HepG2 (cell line): ENCODE data around the gene TLDC2. TPM values are rescaled to one million over a fixed set of nuclear protein-coding genes. Genes with fewer than 3 reads are reported as not detected.
A peak's percentile ranks its signal among the peaks of the same experiment; 100 is the strongest.

ENCODE experiments used
- CEBPG ChIP-seq: IDR thresholded peaks from 2 replicates; pipeline ENCODE4 v1.6.1; 2016
- GTF2F1 ChIP-seq: fragments of 150-350 bp; IDR thresholded peaks from 2 replicates; pipeline ENCODE4 v1.6.1; 2014; ENCODE audit warnings: low read length
- HMGXB4 ChIP-seq, 2 experiments: sonication (generic) in 1 of 2; formaldehyde crosslinking in 1 of 2; IDR thresholded peaks; 2 replicates each; pipeline versions ENCODE4 v1.4.0 to v1.6.1; 2018 to 2020; ENCODE audit warnings: missing genetic modification reagents in 2 of 2, borderline replicate concordance in 1 of 2, low read depth in 1 of 2, mild to moderate bottlenecking in 1 of 2, missing biosample characterization in 1 of 2
- MED1 ChIP-seq: sonication (generic); formaldehyde crosslinking; IDR thresholded peaks from 2 replicates; pipeline ENCODE4 v1.4.0; 2020; ENCODE audit warnings: missing genetic modification reagents
- MZF1 ChIP-seq: sonication (generic); formaldehyde crosslinking; IDR thresholded peaks from 2 replicates; pipeline ENCODE4 v1.8.1; 2023; ENCODE audit warnings: mild to moderate bottlenecking, missing genetic modification reagents, borderline replicate concordance
- PLRG1 ChIP-seq: fragments of 450-650 bp; conservative IDR thresholded peaks from 2 replicates; pipeline ENCODE4 v1.6.1; 2016
- RAD21 ChIP-seq: fragments of 450-650 bp; formaldehyde crosslinking; IDR thresholded peaks from 2 replicates; pipeline ENCODE4 v1.5.0; 2020; ENCODE audit warnings: mild to moderate bottlenecking
- SAP130 ChIP-seq: IDR thresholded peaks from 2 replicates; pipeline ENCODE4 v1.6.1; 2016; ENCODE audit warnings: low read depth
- SPEN ChIP-seq: sonication (generic); formaldehyde crosslinking; IDR thresholded peaks from 2 replicates; pipeline ENCODE4 v1.5.1; 2020; ENCODE audit warnings: low read depth, mild to moderate bottlenecking, missing genetic modification reagents
- SUZ12 ChIP-seq: fragments of 150-350 bp; IDR thresholded peaks from 2 replicates; pipeline ENCODE4 v1.6.1; 2014; ENCODE audit warnings: low read depth, low read length
- WIZ ChIP-seq: sonication (generic); formaldehyde crosslinking; IDR thresholded peaks from 2 replicates; pipeline ENCODE4 v1.5.1; 2020; ENCODE audit warnings: mild to moderate bottlenecking, missing genetic modification reagents
- ZBTB14 ChIP-seq: sonication (generic); formaldehyde crosslinking; IDR thresholded peaks from 2 replicates; pipeline ENCODE4 v1.4.0; 2020; ENCODE audit warnings: missing genetic modification reagents
- ZMYM2 ChIP-seq: sonication (generic); formaldehyde crosslinking; IDR thresholded peaks from 2 replicates; pipeline ENCODE4 v1.8.0; 2022; ENCODE audit warnings: mild to moderate bottlenecking, missing genetic modification reagents
- ZNF12 ChIP-seq: sonication (generic); formaldehyde crosslinking; IDR thresholded peaks from 2 replicates; pipeline ENCODE4 v1.5.0; 2020; ENCODE audit warnings: missing genetic modification reagents
- ZNF451 ChIP-seq: sonication (generic); formaldehyde crosslinking; IDR thresholded peaks from 2 replicates; pipeline ENCODE4 v1.5.0; 2020; ENCODE audit warnings: mild to moderate bottlenecking, missing genetic modification reagents
- ZNF546 ChIP-seq: sonication (generic); formaldehyde crosslinking; conservative IDR thresholded peaks from 2 replicates; pipeline ENCODE4 v1.8.1; 2023; ENCODE audit warnings: mild to moderate bottlenecking, missing genetic modification reagents
- ZNF550 ChIP-seq: sonication (generic); formaldehyde crosslinking; IDR thresholded peaks from 2 replicates; pipeline ENCODE4 v1.4.0; 2020; ENCODE audit warnings: mild to moderate bottlenecking, missing genetic modification reagents, borderline replicate concordance
- ZNF678 ChIP-seq: sonication (generic); formaldehyde crosslinking; IDR thresholded peaks from 2 replicates; pipeline ENCODE4 v1.4.0; 2020; ENCODE audit warnings: mild to moderate bottlenecking, missing genetic modification reagents
- ZNF839 ChIP-seq: sonication (generic); formaldehyde crosslinking; IDR thresholded peaks from 2 replicates; pipeline ENCODE4 v1.4.0; 2020; ENCODE audit warnings: missing genetic modification reagents, mild to moderate bottlenecking, borderline replicate concordance
- polyA plus RNA-seq, 8 experiments: library from polyadenylated mRNA; depleted of rRNA in 3 of 8; stranded (reverse) in 7 of 8; unstranded in 1 of 8; fragments of >200 nt; fragmentation: Illumina TruSeq in 4 of 8; extraction: Trizol in 4 of 8; gene quantifications; 2 replicates each; pipeline versions ENCODE4 v1.2.1 to v1.2.3, GENCODE V29; 2011 to 2016; ENCODE audit warnings: low read depth in 4 of 8, missing spikeins in 1 of 8, mixed read lengths in 1 of 8; ENCODE audit not compliant: insufficient read depth in 1 of 8
- total RNA-seq, 5 experiments: library from RNA; depleted of rRNA; stranded (reverse); fragments of >200 nt; fragmentation: Illumina TruSeq; extraction: Trizol; gene quantifications; 2 replicates each; pipeline ENCODE4 v1.2.3, GENCODE V29; 2016; ENCODE audit warnings: low read depth in 1 of 5
- TF ChIP-seq, protein P1 (sequence below), 2 experiments: sonication (generic) in 1 of 2; formaldehyde crosslinking in 1 of 2; IDR thresholded peaks; 2 replicates each; pipeline versions ENCODE4 v1.4.0 to v1.6.1; 2016 to 2020; ENCODE audit warnings: borderline replicate concordance in 1 of 2, low read depth in 1 of 2, mild to moderate bottlenecking in 1 of 2, missing genetic modification reagents in 1 of 2
- TF ChIP-seq, protein P2 (sequence below): sonication (generic); formaldehyde crosslinking; IDR thresholded peaks from 2 replicates; pipeline ENCODE4 v1.9.0; 2021; ENCODE audit warnings: missing genetic modification reagents, mild to moderate bottlenecking, borderline replicate concordance

Gene TLDC2
- total and polyA plus RNA-seq, 2 of the 13 experiments (the other 11 are each of a cell fraction or from before 2014, with no cell fraction given): 1.5 to 1.6 TPM

DNA sequence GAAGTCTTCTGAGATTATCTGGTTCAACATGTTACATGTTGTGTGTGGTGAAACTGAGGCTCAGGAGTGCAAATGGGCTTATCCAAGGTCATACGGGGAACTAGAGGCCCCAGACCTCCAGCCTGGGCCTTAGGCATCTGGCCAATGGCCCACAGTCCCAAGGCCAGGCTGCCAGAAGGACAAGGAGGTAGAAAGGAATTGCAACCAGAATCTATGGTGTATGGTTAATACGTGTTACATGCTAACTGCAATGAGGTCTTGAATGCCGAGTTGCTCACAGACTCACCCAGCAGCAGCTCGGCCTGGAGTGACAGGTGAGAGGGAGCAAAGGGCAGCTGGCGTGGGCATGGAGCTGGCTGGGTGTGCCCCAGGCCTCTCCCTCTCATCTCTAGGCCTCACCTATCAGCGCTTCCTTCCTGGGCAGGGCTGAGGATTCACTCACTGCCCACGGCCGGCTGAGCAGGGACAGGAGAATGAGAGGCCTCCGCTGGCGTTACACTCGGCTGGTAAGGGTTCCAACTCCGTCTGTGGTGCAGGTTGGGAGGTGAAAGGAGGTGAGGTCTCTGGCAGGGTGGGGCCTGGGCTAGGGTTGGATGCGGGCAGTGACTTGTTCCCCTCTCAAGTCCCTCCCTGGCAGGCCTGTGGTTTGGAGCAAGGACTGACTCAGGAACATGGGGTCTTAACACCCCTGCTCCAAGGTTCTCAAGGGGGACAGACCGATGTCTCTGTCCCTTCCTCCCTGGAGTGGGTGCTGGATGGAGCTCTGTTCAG lies at the start of gene TLDC2 (continued):
- TF ChIP-seq, protein P1, sequence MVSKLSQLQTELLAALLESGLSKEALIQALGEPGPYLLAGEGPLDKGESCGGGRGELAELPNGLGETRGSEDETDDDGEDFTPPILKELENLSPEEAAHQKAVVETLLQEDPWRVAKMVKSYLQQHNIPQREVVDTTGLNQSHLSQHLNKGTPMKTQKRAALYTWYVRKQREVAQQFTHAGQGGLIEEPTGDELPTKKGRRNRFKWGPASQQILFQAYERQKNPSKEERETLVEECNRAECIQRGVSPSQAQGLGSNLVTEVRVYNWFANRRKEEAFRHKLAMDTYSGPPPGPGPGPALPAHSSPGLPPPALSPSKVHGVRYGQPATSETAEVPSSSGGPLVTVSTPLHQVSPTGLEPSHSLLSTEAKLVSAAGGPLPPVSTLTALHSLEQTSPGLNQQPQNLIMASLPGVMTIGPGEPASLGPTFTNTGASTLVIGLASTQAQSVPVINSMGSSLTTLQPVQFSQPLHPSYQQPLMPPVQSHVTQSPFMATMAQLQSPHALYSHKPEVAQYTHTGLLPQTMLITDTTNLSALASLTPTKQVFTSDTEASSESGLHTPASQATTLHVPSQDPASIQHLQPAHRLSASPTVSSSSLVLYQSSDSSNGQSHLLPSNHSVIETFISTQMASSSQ (IDR thresholded peaks at IDR 0.05; ENCODE audit: low read depth): no peak
- TF ChIP-seq, protein P1 (CRISPR knock-in tag; IDR thresholded peaks at IDR 0.05; ENCODE audit: borderline replicate concordance): peak; percentile 35; the same call in 1 of the 2 replicates
- TF ChIP-seq PLRG1 (no peak), ZMYM2 (CRISPR knock-in tag) (no peak), ZNF839 (CRISPR knock-in tag) (0 out of 2 replicates have a peak, but pooled peaks have one; percentile 48), ZNF678 (CRISPR knock-in tag) (peak; percentile 46; the same call in 1 of the 2 replicates), GTF2F1 (no peak), CEBPG (CRISPR knock-in tag) (no peak), SPEN (CRISPR knock-in tag) (peak; percentile 82), RAD21 (CRISPR knock-in tag) (peak; percentile 24; the same call in 1 of the 2 replicates), ZNF451 (CRISPR knock-in tag) (peak; percentile 87; the same call in 1 of the 2 replicates), ZNF550 (CRISPR knock-in tag) (0 out of 2 replicates have a peak, but pooled peaks have one; percentile 66), ZNF546 (CRISPR knock-in tag) (0 out of 2 replicates have a peak, but pooled peaks have one; percentile 62), HMGXB4 (CRISPR knock-in tag; IDR thresholded peaks at IDR 0.05; ENCODE audit: borderline replicate concordance in 1 of 2, low read depth in 1 of 2) (peak; percentile 50 to 79; a peak in 3 of 4 replicates), SAP130 (peak; percentile 91), ZBTB14 (CRISPR knock-in tag) (no peak), SUZ12 (no peak), MZF1 (CRISPR knock-in tag) (no peak), ZNF12 (no peak; the same call in 1 of the 2 replicates), MED1 (CRISPR knock-in tag) (peak; percentile 52; the same call in 1 of the 2 replicates), WIZ (CRISPR knock-in tag) (no peak)
- TF ChIP-seq, protein P2, sequence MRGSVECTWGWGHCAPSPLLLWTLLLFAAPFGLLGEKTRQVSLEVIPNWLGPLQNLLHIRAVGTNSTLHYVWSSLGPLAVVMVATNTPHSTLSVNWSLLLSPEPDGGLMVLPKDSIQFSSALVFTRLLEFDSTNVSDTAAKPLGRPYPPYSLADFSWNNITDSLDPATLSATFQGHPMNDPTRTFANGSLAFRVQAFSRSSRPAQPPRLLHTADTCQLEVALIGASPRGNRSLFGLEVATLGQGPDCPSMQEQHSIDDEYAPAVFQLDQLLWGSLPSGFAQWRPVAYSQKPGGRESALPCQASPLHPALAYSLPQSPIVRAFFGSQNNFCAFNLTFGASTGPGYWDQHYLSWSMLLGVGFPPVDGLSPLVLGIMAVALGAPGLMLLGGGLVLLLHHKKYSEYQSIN (CRISPR knock-in tag): no peak
